Upper lobe of left lung (tissue), 6 donors: Measurements from ENCODE around the gene CSTF2. TPM values are rescaled to one million over a fixed set of nuclear protein-coding genes. Genes with fewer than 3 reads are reported as not detected.

Experiments
- ATAC-seq, 2 donors: fragments of 200-7000 bp; cut with Tn5 transposase; one replicate each; pipeline ENCODE4 v1.9.1; 2022; ENCODE audit warnings: mild to moderate bottlenecking in 2 of 2, moderate library complexity in 2 of 2; ENCODE audit not compliant: low FRiP score in 2 of 2
- DNase-seq, 2 donors: peaks; one replicate each; pipeline ENCODE4 v3.0.0-alpha.2; 2019 to 2020
- H3K27ac ChIP-seq, 4 donors: fragments of 200-600 bp; sonication (generic); one replicate each; pipeline ENCODE4 v1.5.1; 2016 to 2019
- H3K27me3 ChIP-seq, 4 donors: fragments of 200-600 bp; sonication (generic); one replicate each; pipeline ENCODE4 v1.5.1; 2017 to 2019
- H3K36me3 ChIP-seq, 4 donors: fragments of 200-600 bp; sonication (generic); one replicate each; pipeline ENCODE4 v1.5.1; 2016 to 2019
- H3K4me1 ChIP-seq, 4 donors: fragments of 200-600 bp; sonication (generic); one replicate each; pipeline ENCODE4 v1.5.1; 2018 to 2019
- H3K4me3 ChIP-seq, 4 donors: fragments of 200-600 bp; sonication (generic); one replicate each; pipeline ENCODE4 v1.5.1; 2017 to 2019; ENCODE audit warnings: mild to moderate bottlenecking in 2 of 4, moderate library complexity in 1 of 4
- H3K9me3 ChIP-seq, 4 donors: fragments of 200-600 bp; sonication (generic); one replicate each; pipeline ENCODE4 v1.5.1; 2018 to 2019
- EP300 ChIP-seq, 4 donors: sonication (generic); formaldehyde crosslinking; IDR thresholded peaks; one replicate each; pipeline ENCODE4 v1.5.1; 2017; ENCODE audit warnings: antibody characterized with exemption in 4 of 4, control low read depth in 2 of 4
- POLR2A ChIP-seq, 4 donors: fragments of 450-650 bp; IDR thresholded peaks; one replicate each; pipeline ENCODE4 v1.5.1; 2016 to 2017; ENCODE audit warnings: antibody characterized with exemption in 4 of 4, mild to moderate bottlenecking in 2 of 4
- POLR2AphosphoS5 ChIP-seq, 2 donors: sonication (generic); formaldehyde crosslinking; IDR thresholded peaks; one replicate each; pipeline ENCODE4 v1.5.1; 2017; ENCODE audit warnings: antibody characterized with exemption in 2 of 2
- WGBS, 2 donors: methylation state at CpG; one replicate each; pipeline ENCODE4 v1.1.5; 2017 to 2018; 5-methylcytosine and 5-hydroxymethylcytosine counted together
- small RNA-seq, 4 donors: library from RNA; depleted of rRNA; stranded (forward); fragments of <200 nt; gene quantifications; one replicate each; pipeline ENCODE3, GENCODE V24; 2016
- total RNA-seq, 6 donors: library from RNA; depleted of rRNA in 4 of 6; stranded (reverse); fragments of >200 nt in 4 of 6; gene quantifications; one replicate each; pipeline versions ENCODE4 v1.1.0 to v1.2.1, GENCODE V29; 2016 to 2021
- TF ChIP-seq, protein P1 (sequence below), 6 experiments: fragments of 450-650 bp in 4 of 6; fragments of 200-600 bp in 2 of 6; sonication (generic) in 2 of 6; IDR thresholded peaks; one replicate each; pipeline ENCODE4 v1.5.1; 2016 to 2019; ENCODE audit warnings: antibody characterized with exemption in 6 of 6
- donor health status: DM: no; HTN: no; CAD: no; lungs with moderate emphysema.
- donor health status: DM: no; HTN: yes; CAD: no; lungs with severe emphysema.

The CSTF2 gene
- total RNA-seq, 6 donors from 2014 or later, result 11.2 to 17.0 (median 14.2) TPM

- 67 to 79% methylated on average over 9 of the region's 9 CpGs for WGBS, 2 donors
These were observed 51.7 kb downstream of the CSTF2 start for GRCh38 chrX:100871594-100872560.

GRCh38 chrX:100874325-100874724 lies 54.1 kb downstream of the CSTF2 start, which contains the start of gene NOX1:
NOX1 (minus strand) TSS chrX:100874359; CDS start chrX:100874139, 220 bp downstream.
- no peak within 1 kb of the TSS for H3K27ac ChIP-seq
- 27 to 38% methylated on average over 2 of the region's 2 CpGs for WGBS, 2 donors
- no peaks in the 10 kb centered on the region for H3K4me1 ChIP-seq
- DNase-seq, result no peak
- H3K9me3 ChIP-seq, result no peaks in the 10 kb centered on the region
- no peaks in the 10 kb centered on the region for H3K27me3 ChIP-seq
- TF ChIP-seq, protein P1, sequence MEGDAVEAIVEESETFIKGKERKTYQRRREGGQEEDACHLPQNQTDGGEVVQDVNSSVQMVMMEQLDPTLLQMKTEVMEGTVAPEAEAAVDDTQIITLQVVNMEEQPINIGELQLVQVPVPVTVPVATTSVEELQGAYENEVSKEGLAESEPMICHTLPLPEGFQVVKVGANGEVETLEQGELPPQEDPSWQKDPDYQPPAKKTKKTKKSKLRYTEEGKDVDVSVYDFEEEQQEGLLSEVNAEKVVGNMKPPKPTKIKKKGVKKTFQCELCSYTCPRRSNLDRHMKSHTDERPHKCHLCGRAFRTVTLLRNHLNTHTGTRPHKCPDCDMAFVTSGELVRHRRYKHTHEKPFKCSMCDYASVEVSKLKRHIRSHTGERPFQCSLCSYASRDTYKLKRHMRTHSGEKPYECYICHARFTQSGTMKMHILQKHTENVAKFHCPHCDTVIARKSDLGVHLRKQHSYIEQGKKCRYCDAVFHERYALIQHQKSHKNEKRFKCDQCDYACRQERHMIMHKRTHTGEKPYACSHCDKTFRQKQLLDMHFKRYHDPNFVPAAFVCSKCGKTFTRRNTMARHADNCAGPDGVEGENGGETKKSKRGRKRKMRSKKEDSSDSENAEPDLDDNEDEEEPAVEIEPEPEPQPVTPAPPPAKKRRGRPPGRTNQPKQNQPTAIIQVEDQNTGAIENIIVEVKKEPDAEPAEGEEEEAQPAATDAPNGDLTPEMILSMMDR (IDR thresholded peaks at IDR 0.05), result no peak
- no peak for TF ChIP-seq EP300 (IDR thresholded peaks at IDR 0.05)
- no peak for TF ChIP-seq POLR2A (IDR thresholded peaks at IDR 0.05)
- no peak for TF ChIP-seq POLR2AphosphoS5 (IDR thresholded peaks at IDR 0.05)
- no peak within 1 kb of the TSS for H3K4me3 ChIP-seq
- H3K36me3 ChIP-seq, result no peaks in the 10 kb centered on the region
- no peak for ATAC-seq

More at GRCh38 chrX:100871594-100872560, 51.7 kb downstream of the CSTF2 start:
- no peaks in the 10 kb centered on the region for H3K9me3 ChIP-seq
- H3K4me3 ChIP-seq, result no peak overlapping the region
- no peaks in the 10 kb centered on the region for H3K36me3 ChIP-seq
- DNase-seq, result no peak
- H3K27ac ChIP-seq, result no peak overlapping the region
- H3K4me1 ChIP-seq, result no peaks in the 10 kb centered on the region
- peak in 1 of 2 donors; percentile 26 for ATAC-seq
- no peak for TF ChIP-seq POLR2AphosphoS5 (IDR thresholded peaks at IDR 0.05)
- no peak for TF ChIP-seq EP300 (IDR thresholded peaks at IDR 0.05)
- TF ChIP-seq POLR2A (IDR thresholded peaks at IDR 0.05), result no peak
- TF ChIP-seq, protein P1 (IDR thresholded peaks at IDR 0.05), result no peak
- H3K27me3 ChIP-seq, result no peaks in the 10 kb centered on the region

- WGBS, 2 donors, result 71 to 77% methylated on average over 2 of the region's 2 CpGs
- H3K27me3 ChIP-seq, result no peaks in the 10 kb centered on the region
- H3K4me3 ChIP-seq, result no peak overlapping the region
- ATAC-seq (no peak), DNase-seq (no peak)
- TF ChIP-seq EP300 (IDR thresholded peaks at IDR 0.05) (no peak), POLR2A (IDR thresholded peaks at IDR 0.05) (no peak), POLR2AphosphoS5 (IDR thresholded peaks at IDR 0.05) (no peak)
- TF ChIP-seq, protein P1 (IDR thresholded peaks at IDR 0.05), result no peak
- no peaks in the 10 kb centered on the region for H3K36me3 ChIP-seq
- H3K27ac ChIP-seq, result no peak overlapping the region
- H3K4me1 ChIP-seq, result peaks cover 0 to 3% (median 0%) of the 10 kb centered on the region in 4 donors
- no peaks in the 10 kb centered on the region for H3K9me3 ChIP-seq
These were observed 60.2 kb downstream of the CSTF2 start for GRCh38 chrX:100880368-100880767.

DNA sequence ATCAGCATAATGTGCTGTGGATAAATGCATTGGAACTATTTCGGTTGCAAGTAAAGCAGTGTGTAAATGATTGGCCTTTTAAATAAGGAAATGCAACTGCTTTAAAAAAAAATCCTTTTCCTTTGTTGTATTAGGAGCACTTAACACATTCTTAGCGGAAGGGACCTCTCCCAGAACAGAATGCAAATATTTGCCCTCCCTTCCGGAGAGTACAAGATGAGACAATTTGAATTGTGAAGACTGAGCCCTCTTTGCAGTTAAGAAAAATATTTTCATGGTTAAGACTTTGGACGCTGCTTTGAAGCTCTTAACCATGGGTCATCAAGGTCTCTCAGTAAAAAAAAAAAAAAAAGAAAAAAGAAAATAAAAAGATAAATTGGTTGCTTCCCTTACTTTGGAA lies 63.5 kb downstream of the CSTF2 start:
- peaks cover 0 to 3% (median 0%) of the 10 kb centered on the region in 4 donors for H3K4me1 ChIP-seq
- ATAC-seq, result no peak
- no peak overlapping the region for H3K27ac ChIP-seq
- no peaks in the 10 kb centered on the region for H3K36me3 ChIP-seq
- TF ChIP-seq POLR2A (IDR thresholded peaks at IDR 0.05), result no peak
- TF ChIP-seq, protein P1 (IDR thresholded peaks at IDR 0.05), result no peak
- TF ChIP-seq POLR2AphosphoS5 (IDR thresholded peaks at IDR 0.05), result no peak
- H3K9me3 ChIP-seq, result no peaks in the 10 kb centered on the region
- H3K4me3 ChIP-seq, result no peak overlapping the region
- no peaks in the 10 kb centered on the region for H3K27me3 ChIP-seq
- DNase-seq, result no peak
- WGBS, 2 donors, result 34 to 42% methylated on average over 4 of the region's 4 CpGs

Small RNA genes lying within 50 kb of the gene (small RNA-seq; reads per million reads assigned to genes)
- 0 reads per million in 4 donors for gene RF00411

Other genes with a start within 250 kb of the CSTF2 start
- gene TNMD, start 235.5 kb upstream of the CSTF2 start, total RNA-seq, result not detected
- gene TSPAN6, start 183.6 kb upstream of the CSTF2 start, total RNA-seq, result 10 to 100 TPM in 5 of 6 donors, 1 to 10 TPM in 1; 9.8 to 22.6 (median 17.1) TPM
- gene SRPX2, start 176.2 kb upstream of the CSTF2 start, total RNA-seq, result 10 to 100 TPM; 14.6 to 39.8 (median 23.4) TPM
- gene SYTL4, start 88.3 kb upstream of the CSTF2 start, total RNA-seq, result 10 to 100 TPM in 5 of 6 donors, 1 to 10 TPM in 1; 7.4 to 26.2 (median 15.9) TPM
- gene NOX1, start 54.0 kb downstream of the CSTF2 start, total RNA-seq, result not detected
- gene XKRX, start 108.5 kb downstream of the CSTF2 start, total RNA-seq, result 10 to 100 TPM in 3 of 6 donors, 1 to 10 TPM in 3; 4.4 to 25.5 (median 10.1) TPM
- not detected for gene ARL13A, start 149.3 kb downstream of the CSTF2 start, total RNA-seq
- 10 to 100 TPM; 11.4 to 32.5 (median 19.9) TPM for gene TRMT2B, start 231.7 kb downstream of the CSTF2 start, total RNA-seq